ENCODE data around the gene FBP1.

The FBP1 gene

DNA sequence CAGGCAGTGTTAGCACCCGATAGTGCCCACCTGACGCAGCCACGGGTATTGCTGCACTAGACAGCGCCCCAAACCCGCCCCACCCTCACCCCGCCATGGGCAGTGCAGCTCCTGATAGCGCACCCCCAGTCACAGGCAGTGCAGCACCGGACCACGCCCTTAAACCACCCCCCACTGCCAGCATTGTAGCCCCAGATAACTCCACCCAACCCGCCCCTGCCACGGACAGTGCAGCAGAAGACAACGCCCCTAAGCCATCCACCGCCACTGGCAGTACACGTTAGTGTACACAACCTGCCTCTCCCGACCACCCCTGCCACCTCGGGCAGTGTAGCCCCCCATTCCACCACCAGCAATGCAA, 85.3 kb downstream of the FBP1 start:
- Histone ChIP-seq H3K4me3 (ENCODE audit: low read length in 2 of 2) (no peak overlapping the region), H3K4me1 (ENCODE audit: control insufficient read depth, insufficient read depth, low read length) (no peaks in the 10 kb centered on the region), H3K27me3 (ENCODE audit: control insufficient read depth in 1 of 2, insufficient read depth in 2 of 2, low read length in 2 of 2) (no peaks in the 10 kb centered on the region), H3K36me3 (ENCODE audit: control insufficient read depth in 2 of 2, insufficient read depth in 2 of 2, low read length in 2 of 2) (no peaks in the 10 kb centered on the region), H3K9me3 (ENCODE audit: control insufficient read depth in 2 of 2, low read length in 2 of 2) (no peaks in the 10 kb centered on the region), H3K9ac (ENCODE audit: low read length in 2 of 2) (no peak overlapping the region), H3K27ac (ENCODE audit: low read length) (no peak overlapping the region)
